GM21737 (cell line): ENCODE measurements around the gene SASH1.

Experiments used
- ATAC-seq: cut with Tn5 transposase; IDR thresholded peaks from one replicate; pipeline ENCODE4 v1.9.1; 2021; ENCODE audit warnings: mild to moderate bottlenecking, moderate library complexity; ENCODE audit not compliant: unreplicated experiment

The SASH1 gene

DNA sequence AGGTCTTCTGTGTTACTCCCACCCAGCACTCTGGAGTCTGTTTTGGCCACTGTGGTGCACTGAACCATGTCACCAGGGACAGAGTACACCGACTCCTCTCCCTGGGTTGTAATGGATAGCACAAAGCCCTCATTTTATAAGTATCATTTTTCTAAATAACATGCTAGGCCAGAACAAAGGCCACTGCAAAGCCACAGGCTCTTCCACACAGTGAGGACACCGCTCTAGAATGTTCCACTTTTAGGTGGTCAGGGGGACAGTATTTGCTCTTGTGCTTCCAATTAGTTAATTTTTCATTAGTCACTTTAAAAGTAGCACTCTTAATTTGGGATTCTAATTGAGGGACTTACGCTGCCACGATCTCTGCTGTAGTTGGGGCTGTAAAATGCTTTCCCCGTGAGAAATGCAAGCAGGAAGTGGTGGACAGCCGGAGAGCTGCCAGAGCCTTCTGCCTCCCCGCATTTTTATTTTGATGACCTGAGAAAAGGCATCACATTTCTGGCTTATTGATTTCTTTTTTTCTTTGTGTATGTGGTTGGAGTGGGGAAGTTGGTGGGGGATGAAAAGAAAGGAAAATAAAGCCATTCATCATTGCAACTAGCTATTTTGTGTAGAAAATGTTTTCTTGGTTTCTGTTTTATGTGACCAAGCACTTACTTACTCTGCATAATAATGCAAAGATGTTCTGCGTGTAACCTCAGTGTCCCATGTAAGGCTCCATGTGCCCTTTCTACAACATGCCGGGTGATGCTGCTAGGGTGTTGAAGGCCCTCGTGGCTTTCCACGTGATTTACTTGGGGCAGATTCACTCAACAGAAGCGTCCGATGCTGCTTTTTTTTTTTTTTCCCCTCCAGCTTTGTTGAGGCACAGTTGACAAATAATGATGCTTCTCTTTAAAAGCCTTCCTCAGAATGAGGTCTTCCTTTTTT is 195.9 kb downstream of the SASH1 start:
- no peak for ATAC-seq

DNA sequence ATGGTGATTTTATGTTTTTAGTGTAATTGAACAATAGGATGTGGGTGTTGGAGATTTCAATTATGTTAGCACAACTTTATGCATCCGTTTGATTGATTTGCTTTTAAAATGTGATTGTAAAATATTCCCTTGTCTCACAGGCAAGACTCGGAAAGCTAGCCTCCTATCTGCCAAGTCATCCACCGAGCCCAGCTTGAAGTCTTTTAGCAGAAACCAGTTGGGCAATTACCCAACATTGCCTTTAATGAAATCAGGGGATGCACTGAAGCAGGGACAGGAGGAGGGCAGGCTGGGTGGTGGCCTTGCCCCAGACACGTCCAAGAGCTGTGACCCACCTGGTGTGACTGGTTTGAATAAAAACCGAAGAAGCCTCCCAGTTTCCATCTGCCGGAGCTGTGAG is 200.9 kb downstream of the SASH1 start:
- ATAC-seq = no peak

GRCh38 chr6:148544421-148544820 is 201.8 kb downstream of the SASH1 start:
- no peak for ATAC-seq

DNA sequence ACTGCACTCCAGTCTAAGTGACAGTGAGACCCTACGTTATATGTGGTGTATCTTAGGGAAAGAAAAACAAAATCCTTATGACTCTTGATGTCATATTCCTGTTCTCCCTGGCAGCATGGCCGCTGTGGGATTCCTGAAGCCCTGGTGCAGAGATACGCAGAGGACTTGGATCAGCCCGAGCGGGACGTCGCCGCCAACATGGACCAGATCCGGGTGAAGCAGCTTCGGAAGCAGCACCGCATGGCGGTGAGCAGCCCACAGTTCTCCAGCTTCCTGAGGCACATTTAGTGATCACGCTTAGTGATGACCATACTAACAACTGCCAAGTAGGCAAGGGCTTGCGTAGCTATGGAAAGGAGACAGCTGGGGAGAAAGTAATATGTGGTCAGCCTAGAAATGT is 203.3 kb downstream of the SASH1 start:
- no peak for ATAC-seq

GRCh38 chr6:148547110-148547509 is 204.5 kb downstream of the SASH1 start:
- ATAC-seq = no peak

- no peak for ATAC-seq
These were observed 205.6 kb downstream of the SASH1 start for GRCh38 chr6:148548065-148548748.

DNA sequence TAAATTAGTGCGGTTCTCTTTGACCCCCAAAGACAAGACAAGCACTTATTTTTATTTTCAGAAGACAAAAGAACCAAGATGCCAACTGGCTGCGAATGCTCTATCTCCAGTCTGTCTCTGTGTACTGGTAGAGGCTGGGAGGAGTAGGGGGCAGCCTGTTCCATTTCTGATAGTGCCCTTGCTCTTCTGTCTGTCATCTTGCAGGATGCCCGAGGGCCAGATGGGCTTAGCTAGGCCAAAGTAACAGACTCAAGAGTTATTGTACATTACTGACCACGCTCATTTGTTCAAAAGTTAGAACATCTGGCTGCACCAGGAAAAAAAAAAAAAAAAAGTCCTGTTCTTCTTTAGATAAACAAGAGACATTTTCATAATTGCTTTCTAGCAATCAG is 206.1 kb downstream of the SASH1 start:
- no peak for ATAC-seq

DNA sequence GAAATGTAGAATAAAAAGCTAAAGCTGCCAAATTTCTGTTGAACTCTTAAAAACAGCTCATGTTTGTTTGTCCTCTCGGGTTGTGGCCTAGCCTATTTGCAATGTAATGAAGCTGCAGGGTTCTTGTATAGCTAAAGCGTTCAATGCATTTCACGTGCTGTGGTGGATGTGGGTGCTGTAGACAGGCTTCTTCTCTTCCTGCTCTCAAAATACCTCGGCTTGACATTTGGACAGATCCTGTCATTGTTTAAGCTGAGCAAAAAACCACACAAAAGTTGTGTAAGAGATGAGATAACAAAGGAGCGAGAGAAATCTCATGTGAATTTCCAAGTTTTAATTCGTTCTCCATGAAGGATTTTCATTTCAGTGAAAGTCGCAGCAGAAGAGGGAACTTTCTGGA is 207.9 kb downstream of the SASH1 start:
- ATAC-seq = no peak

DNA sequence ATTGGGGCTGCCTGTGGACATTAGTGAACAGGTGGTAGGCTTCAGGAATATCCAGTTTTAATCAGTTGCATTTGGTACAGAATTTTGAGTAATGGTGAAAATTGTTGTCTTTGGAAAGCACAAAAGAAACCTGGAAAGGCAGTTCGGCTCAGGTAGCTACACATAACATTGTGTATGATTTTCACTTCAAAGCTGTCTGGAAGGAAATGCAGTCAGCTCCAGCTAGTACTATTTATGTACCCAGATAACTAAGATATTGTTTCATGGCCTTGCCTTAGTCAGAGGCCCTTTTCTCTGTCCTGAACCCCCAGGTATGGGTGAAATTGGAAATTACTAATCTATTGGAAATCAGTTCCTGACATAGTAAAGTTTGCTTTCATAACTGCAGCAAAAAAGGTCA is 208.6 kb downstream of the SASH1 start:
- no peak for ATAC-seq

DNA sequence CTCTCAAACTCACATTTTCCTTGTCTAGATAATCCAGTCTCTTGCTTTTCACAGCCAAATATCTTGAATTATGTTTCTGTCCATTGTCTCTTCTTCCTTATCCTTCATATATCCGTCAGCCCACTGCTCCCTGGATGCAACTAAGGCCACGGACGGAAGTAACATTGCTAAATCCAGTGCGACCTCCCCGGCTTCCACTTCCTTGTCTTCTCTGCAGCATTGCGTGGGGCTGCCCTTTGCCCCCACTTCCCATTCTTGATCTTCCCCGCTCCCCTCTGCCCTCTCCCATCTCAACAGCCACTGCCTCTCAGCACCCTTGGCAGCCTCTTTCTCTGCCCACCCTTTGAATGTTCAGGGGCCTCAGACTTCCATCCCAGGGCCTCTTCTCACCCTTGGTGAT is 213.8 kb downstream of the SASH1 start:
- no peak for ATAC-seq

GRCh38 chr6:148557796-148558321 is 215.2 kb downstream of the SASH1 start:
- ATAC-seq = no peak

DNA sequence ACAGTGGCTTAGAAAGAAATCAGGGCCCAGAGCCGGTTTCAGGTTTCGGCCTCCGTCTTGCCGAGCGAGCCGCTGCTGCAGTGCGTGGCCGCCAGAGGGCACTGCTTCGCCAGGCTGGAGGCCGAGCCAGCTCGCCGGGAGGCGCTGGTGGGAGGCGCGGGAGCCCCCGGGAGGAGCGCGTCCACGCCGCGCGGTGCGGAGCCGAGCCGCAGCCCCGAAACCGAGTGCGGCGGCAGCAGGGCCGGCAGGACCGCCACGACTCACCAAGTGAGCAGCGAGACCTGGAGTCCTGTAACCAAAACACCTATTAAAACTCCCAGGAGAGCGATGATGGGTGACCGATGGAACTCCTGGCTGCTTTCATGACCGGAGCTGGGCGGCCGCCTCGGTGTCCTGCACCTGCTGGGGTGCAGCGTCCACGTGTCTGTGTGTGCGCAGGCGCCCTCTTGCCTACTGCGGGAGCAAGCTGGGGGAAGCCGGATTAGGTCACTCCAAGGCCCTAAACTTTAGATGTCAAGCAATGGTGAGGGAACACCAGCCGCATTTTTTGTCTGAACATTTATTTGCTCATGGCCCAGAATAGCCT is 217.3 kb downstream of the SASH1 start:
- ATAC-seq = no peak

GRCh38 chr6:148561629-148562028 is 219.0 kb downstream of the SASH1 start:
- ATAC-seq = no peak

DNA sequence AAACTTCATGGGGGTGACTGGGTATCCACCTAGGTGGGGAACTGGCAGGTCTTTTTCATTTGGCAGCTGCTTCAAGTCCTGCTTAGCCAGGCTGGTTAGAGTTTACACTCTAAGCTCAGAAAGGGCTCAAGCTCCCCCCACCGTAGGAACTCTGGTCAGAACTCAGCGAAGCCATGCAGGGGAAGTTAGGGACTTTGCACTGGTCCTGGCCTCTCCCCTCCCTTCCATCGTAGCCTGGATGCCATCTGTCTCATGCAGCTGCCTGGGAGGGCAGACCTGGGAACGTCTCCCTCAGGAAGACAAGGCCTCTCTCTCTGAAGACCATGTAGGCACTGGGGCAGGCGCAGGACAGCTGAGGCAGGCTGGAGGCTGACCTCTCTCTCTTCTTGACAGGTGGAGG is 220.4 kb downstream of the SASH1 start:
- no peak for ATAC-seq

DNA sequence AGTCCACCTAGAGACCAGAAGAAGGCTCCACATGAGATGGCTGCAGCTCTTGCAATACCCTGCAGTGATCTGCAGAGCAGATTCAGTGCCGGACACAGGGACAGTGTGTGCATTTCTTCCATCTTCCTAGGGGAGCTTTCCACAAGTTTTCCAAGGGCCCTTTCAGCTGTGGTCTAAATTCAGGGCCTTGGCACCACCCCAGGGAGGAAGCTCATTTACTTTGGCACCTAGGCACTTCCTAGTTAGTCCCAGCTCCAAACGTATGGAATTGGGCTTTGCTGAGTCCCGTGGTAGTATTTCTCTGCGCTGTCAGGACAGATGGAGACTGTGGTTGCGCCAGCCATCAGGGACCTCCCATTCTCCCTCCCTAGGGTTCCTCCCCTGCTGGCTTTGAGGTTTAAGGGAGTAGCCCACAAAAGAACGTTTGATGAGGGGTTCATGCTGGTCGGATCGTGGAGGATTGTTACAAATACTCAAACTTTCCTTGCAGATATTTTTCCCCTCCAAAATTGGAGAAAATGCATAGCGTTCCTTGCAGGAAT is 221.9 kb downstream of the SASH1 start:
- ATAC-seq = no peak

- no peak for ATAC-seq
These were observed 222.8 kb downstream of the SASH1 start for GRCh38 chr6:148565321-148565926.

- ATAC-seq = no peak
These were observed 223.5 kb downstream of the SASH1 start for GRCh38 chr6:148565930-148566663.

GRCh38 chr6:148566664-148567350 is 224.2 kb downstream of the SASH1 start:
- ATAC-seq = no peak

GRCh38 chr6:148570456-148570855 is 227.8 kb downstream of the SASH1 start:
- no peak for ATAC-seq
